Measurements from ENCODE around the gene CAND2. TPM values are rescaled to one million over a fixed set of nuclear protein-coding genes. Genes with fewer than 3 reads are reported as not detected.

Gene CAND2
- total RNA-seq, 3 donors from 2014 or later: 1.8 to 5.6 (median 4.7) TPM

- Histone ChIP-seq H3K4me1 (no peaks in the 10 kb centered on the region), H3K9me3 (no peaks in the 10 kb centered on the region), H3K27me3 (no peaks in the 10 kb centered on the region), H3K36me3 (no peaks in the 10 kb centered on the region), H3K27ac (no peak overlapping the region), H3K4me3 (no peak overlapping the region)
- no peak for DNase-seq (ENCODE audit: low spot score in 2 of 2)
- intact Hi-C loops (cut with DNase I; ENCODE audit: low total_unique reads): no loop called here
- TF ChIP-seq CTCF (IDR thresholded peaks at IDR 0.05): no peak
- TF ChIP-seq POLR2A (IDR thresholded peaks at IDR 0.05): no peak
- no peak for TF ChIP-seq POLR2AphosphoS5 (IDR thresholded peaks at IDR 0.05)
Observed at GRCh38 chr3:12752102-12752501, 44.4 kb upstream of the CAND2 start.

- Histone ChIP-seq H3K27ac (no peak overlapping the region), H3K9me3 (no peaks in the 10 kb centered on the region), H3K4me3 (no peak overlapping the region), H3K27me3 (no peaks in the 10 kb centered on the region), H3K36me3 (no peaks in the 10 kb centered on the region), H3K4me1 (no peaks in the 10 kb centered on the region)
- TF ChIP-seq POLR2A (IDR thresholded peaks at IDR 0.05) (no peak), POLR2AphosphoS5 (IDR thresholded peaks at IDR 0.05) (no peak), CTCF (IDR thresholded peaks at IDR 0.05) (no peak)
- intact Hi-C loops (cut with DNase I; ENCODE audit: low total_unique reads): no loop called here
- DNase-seq (ENCODE audit: low spot score in 2 of 2): no peak
Observed at GRCh38 chr3:12752809-12753208, 43.7 kb upstream of the CAND2 start.

GRCh38 chr3:12753275-12754028 is 43.0 kb upstream of the CAND2 start:
- H3K9me3 ChIP-seq: no peaks in the 10 kb centered on the region
- no peaks in the 10 kb centered on the region for H3K36me3 ChIP-seq
- no peak for DNase-seq (ENCODE audit: low spot score in 2 of 2)
- H3K27ac ChIP-seq: no peak overlapping the region
- intact Hi-C loops (cut with DNase I; ENCODE audit: low total_unique reads): no loop called here
- H3K27me3 ChIP-seq: no peaks in the 10 kb centered on the region
- H3K4me1 ChIP-seq: no peaks in the 10 kb centered on the region
- H3K4me3 ChIP-seq: no peak overlapping the region
- no peak for TF ChIP-seq POLR2AphosphoS5 (IDR thresholded peaks at IDR 0.05)
- no peak for TF ChIP-seq CTCF (IDR thresholded peaks at IDR 0.05)
- TF ChIP-seq POLR2A (IDR thresholded peaks at IDR 0.05): no peak

GRCh38 chr3:12754313-12754712 is 42.2 kb upstream of the CAND2 start:
- Histone ChIP-seq H3K4me1 (no peaks in the 10 kb centered on the region), H3K9me3 (no peaks in the 10 kb centered on the region), H3K27ac (no peak overlapping the region), H3K4me3 (no peak overlapping the region), H3K36me3 (no peaks in the 10 kb centered on the region), H3K27me3 (no peaks in the 10 kb centered on the region)
- intact Hi-C loops (cut with DNase I; ENCODE audit: low total_unique reads): no loop called here
- TF ChIP-seq POLR2A (IDR thresholded peaks at IDR 0.05) (no peak), POLR2AphosphoS5 (IDR thresholded peaks at IDR 0.05) (no peak), CTCF (IDR thresholded peaks at IDR 0.05) (no peak)
- no peak for DNase-seq (ENCODE audit: low spot score in 2 of 2)

- intact Hi-C loops (cut with DNase I; ENCODE audit: low total_unique reads): no loop called here
- no peaks in the 10 kb centered on the region for H3K27me3 ChIP-seq
- H3K36me3 ChIP-seq: no peaks in the 10 kb centered on the region
- H3K4me3 ChIP-seq: no peak overlapping the region
- no peaks in the 10 kb centered on the region for H3K4me1 ChIP-seq
- no peak for TF ChIP-seq POLR2A (IDR thresholded peaks at IDR 0.05)
- no peak for TF ChIP-seq POLR2AphosphoS5 (IDR thresholded peaks at IDR 0.05)
- TF ChIP-seq CTCF (IDR thresholded peaks at IDR 0.05): no peak
- H3K9me3 ChIP-seq: no peaks in the 10 kb centered on the region
- DNase-seq (ENCODE audit: low spot score in 2 of 2): no peak
- no peak overlapping the region for H3K27ac ChIP-seq
Observed at GRCh38 chr3:12755754-12756153, 40.7 kb upstream of the CAND2 start.

All from breast epithelium (tissue), 4 donors.